ENCODE data around the gene OR11G2.
"Not testable (repeated sequence)": the region's sequence is repeated elsewhere in the genome, so short reads cannot be mapped to it uniquely, and the experiment has no call there.

The OR11G2 gene

DNA sequence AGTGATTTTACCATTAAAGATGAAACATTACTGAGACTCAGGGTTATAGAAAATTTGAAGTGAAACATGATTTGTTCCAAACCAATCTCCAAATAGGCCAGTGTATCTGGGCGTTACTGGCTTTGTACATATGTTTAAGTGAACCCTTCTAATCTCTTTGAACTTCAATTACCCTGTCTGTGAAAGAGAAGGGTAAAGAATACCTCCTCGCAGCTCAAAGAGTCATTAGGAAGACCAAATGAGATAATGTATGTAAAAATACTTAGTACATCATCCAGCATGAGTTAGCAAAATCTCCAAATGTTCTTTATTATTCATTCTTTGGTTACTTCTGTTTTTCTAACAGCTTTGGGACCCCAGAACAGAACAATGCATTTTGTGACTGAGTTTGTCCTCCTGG, 32.7 kb downstream of the OR11G2 start, which contains the start of gene OR11H6:
OR11H6 (plus strand) TSS at position 301 of the 400 bp plus-strand sequence; CDS start at position 301, 0 bp downstream.
- no peak for DNase-seq (ENCODE audit: low spot score)

DNA sequence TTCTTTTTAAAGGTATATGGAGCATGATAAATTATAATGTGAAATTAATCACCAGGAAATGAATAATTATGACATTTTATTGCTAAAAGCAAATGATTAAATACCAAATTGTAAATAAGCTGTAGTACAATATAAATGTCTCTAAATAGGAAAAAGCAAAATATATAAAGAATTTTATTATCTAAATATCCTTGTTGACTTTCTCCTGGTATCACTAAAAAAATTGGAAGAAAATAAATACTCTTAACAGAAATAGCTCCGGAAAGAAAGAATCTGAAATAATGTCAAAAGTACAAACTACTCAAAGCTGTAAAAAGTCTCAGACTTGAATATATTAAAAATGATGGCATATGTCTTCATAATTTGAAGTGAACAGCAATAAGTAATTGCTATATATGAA, 38.0 kb downstream of the OR11G2 start, which contains the start of gene OR11H7:
OR11H7 (plus strand) TSS at position 301 of the 400 bp plus-strand sequence.
- DNase-seq (ENCODE audit: low spot score) = no peak

DNA sequence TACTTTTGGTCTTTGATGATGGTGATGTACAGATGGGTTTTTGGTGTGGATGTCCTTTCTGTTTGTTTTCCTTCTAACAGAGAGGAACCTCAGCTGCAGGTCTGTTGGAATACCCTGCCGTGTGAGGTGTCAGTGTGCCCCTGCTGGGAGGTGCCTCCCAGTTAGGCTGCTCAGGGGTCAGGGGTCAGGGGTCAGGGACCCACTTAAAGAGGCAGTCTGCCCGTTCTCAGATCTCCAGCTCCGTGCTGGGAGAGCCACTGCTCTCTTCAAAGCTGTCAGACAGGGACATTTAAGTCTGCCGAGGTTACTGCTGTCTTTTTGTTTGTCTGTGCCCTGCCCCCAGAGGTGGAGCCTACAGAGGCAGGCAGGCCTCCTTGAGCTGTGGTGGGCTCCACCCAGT, 44.7 kb downstream of the OR11G2 start:
- DNase-seq (ENCODE audit: low spot score) = not testable (repeated sequence)

DNA sequence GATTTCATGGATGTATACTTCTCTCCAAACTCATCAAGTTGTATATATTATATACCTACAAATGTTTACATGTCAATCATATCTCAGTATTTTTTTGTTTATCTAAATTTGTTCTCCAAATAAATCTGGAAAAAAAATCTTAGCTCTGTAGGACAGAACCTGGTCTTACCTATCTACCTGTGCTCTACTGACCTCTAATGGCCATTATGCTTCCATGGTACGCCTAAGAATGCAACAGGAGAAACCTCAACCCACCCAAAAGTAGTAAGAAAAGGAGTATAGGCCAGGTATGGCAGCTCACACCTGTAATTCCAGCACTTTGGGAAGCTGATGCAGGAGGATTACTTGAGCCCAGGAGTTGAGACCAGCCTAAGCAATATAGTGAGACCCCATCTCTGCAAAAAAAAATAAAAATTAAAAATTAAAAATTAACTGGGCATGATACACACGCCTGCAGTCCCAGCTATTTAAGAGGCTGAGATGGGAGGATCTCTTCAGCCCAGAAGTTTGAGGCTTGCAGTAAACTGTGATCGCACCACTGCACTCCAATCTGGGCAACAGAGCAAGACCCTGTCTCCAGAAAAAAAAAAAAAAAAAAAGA, 57.0 kb downstream of the OR11G2 start:
- no peak for DNase-seq (ENCODE audit: low spot score)

Measured in CD4-positive, alpha-beta T cell treated with Interleukin-2 at 100 ng/mL for 4 hours (primary cell).